ENCODE data around the gene EMILIN3.

DNA sequence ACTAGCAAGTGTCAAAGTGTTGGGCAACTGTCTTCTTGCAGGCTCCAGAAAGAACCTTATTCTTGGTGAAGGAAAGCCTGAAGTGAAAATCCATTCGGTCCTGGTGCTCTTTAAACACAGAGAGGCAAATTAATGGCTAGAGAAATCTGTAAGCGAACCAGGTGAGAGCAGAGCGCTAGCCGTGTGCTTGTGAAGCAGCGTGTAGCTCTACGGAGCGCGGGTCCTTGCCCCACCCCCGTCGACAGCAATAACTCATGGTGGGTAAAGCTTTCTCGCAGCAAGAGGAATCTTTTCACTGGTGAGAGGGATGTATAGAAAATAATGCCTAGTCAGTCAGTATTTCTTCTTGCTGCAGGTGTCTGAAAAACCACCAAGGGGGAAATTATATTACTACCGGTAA is 37.0 kb upstream of the EMILIN3 start:
- TF ChIP-seq, protein P1, sequence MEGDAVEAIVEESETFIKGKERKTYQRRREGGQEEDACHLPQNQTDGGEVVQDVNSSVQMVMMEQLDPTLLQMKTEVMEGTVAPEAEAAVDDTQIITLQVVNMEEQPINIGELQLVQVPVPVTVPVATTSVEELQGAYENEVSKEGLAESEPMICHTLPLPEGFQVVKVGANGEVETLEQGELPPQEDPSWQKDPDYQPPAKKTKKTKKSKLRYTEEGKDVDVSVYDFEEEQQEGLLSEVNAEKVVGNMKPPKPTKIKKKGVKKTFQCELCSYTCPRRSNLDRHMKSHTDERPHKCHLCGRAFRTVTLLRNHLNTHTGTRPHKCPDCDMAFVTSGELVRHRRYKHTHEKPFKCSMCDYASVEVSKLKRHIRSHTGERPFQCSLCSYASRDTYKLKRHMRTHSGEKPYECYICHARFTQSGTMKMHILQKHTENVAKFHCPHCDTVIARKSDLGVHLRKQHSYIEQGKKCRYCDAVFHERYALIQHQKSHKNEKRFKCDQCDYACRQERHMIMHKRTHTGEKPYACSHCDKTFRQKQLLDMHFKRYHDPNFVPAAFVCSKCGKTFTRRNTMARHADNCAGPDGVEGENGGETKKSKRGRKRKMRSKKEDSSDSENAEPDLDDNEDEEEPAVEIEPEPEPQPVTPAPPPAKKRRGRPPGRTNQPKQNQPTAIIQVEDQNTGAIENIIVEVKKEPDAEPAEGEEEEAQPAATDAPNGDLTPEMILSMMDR (conservative IDR thresholded peaks at IDR 0.05; ENCODE audit: low read depth, low read length), result no peak
- no peak for TF ChIP-seq CEBPB (IDR thresholded peaks at IDR 0.05; ENCODE audit: low read depth, low read length)
- TF ChIP-seq RFX5 (IDR thresholded peaks at IDR 0.05; ENCODE audit: low read depth, low read length), result no peak
- TF ChIP-seq RAD21 (IDR thresholded peaks at IDR 0.05; ENCODE audit: low read length), result no peak
- TF ChIP-seq, protein P2, sequence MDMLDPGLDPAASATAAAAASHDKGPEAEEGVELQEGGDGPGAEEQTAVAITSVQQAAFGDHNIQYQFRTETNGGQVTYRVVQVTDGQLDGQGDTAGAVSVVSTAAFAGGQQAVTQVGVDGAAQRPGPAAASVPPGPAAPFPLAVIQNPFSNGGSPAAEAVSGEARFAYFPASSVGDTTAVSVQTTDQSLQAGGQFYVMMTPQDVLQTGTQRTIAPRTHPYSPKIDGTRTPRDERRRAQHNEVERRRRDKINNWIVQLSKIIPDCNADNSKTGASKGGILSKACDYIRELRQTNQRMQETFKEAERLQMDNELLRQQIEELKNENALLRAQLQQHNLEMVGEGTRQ (IDR thresholded peaks at IDR 0.05; ENCODE audit: low read depth, low read length), result no peak
- no peak for TF ChIP-seq POLR2A (IDR thresholded peaks at IDR 0.05; ENCODE audit: low read depth, low read length)
- TF ChIP-seq, protein P3, sequence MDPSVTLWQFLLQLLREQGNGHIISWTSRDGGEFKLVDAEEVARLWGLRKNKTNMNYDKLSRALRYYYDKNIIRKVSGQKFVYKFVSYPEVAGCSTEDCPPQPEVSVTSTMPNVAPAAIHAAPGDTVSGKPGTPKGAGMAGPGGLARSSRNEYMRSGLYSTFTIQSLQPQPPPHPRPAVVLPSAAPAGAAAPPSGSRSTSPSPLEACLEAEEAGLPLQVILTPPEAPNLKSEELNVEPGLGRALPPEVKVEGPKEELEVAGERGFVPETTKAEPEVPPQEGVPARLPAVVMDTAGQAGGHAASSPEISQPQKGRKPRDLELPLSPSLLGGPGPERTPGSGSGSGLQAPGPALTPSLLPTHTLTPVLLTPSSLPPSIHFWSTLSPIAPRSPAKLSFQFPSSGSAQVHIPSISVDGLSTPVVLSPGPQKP (IDR thresholded peaks at IDR 0.05; ENCODE audit: borderline replicate concordance, low read depth, low read length), result no peak
- TF ChIP-seq RCOR1 (IDR thresholded peaks at IDR 0.05; ENCODE audit: insufficient replicate concordance, low read length), result no peak
- no peak for TF ChIP-seq MAZ (IDR thresholded peaks at IDR 0.05; ENCODE audit: borderline replicate concordance, low read depth, low read length)

Measured in IMR-90 (cell line).